ENCODE data around the gene AAK1. TPM values are rescaled to one million over a fixed set of nuclear protein-coding genes. Genes with fewer than 3 reads are reported as not detected.
A peak's percentile ranks its signal among the peaks of the same experiment; 100 is the strongest.

The AAK1 gene
- total and polyA plus RNA-seq, 8 donors = 12.9 to 115 (median 66.8) TPM

DNA sequence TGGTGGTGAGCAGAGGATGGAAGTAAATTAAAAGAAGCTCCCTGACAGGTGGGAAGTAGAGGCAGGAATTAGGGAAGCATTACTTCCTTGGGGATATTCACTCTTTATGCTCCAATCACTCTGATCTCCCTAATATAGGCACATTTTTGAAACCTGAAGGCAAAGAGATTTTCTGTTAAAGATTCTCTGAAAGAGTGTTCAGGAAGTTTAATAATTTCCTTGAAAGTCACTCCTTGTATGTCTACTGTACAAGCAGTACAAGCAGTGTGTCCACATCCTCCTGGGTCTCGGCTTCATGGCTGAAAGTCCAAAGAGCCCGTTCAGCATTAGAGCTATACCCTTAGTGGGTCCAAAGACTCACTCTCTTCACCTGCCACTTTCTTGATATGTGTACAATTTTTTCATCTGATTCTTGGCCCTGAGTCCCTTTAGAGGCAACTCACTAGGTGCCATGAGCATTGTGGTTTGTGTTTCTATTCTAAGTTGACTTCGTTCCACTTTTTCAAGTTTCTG lies 60.2 kb downstream of the AAK1 start:
- Histone ChIP-seq H3K27me3 (no peaks in the 10 kb centered on the region), H3K36me3 (no peaks in the 10 kb centered on the region), H3K27ac (peak overlapping the region in 3 of 5 donors; percentile 50 to 62 (median 52)), H3K4me1 (peaks cover 24 to 69% (median 46%) of the 10 kb centered on the region in 4 donors), H3K9me3 (no peaks in the 10 kb centered on the region), H3K4me3 (no peak overlapping the region)
- no peak for DNase-seq
- WGBS, 5 donors = 72 to 87% (median 84%) methylated on average over 3 of the region's 3 CpGs
- TF ChIP-seq EP300 (IDR thresholded peaks at IDR 0.05) (no peak), POLR2A (IDR thresholded peaks at IDR 0.05) (no peak), CTCF (IDR thresholded peaks at IDR 0.05) (no peak), POLR2AphosphoS5 (IDR thresholded peaks at IDR 0.05) (no peak)
- intact Hi-C loops (cut with DNase I; ENCODE audit: low total_unique reads) = no loop called here

GRCh38 chr2:69582582-69583176 lies 60.9 kb downstream of the AAK1 start:
- intact Hi-C loops (cut with DNase I; ENCODE audit: low total_unique reads) = no loop called here
- Histone ChIP-seq H3K9me3 (no peaks in the 10 kb centered on the region), H3K4me1 (peaks cover 24 to 76% (median 52%) of the 10 kb centered on the region in 4 donors), H3K4me3 (no peak overlapping the region), H3K27ac (peak overlapping the region in 4 of 5 donors; percentile 23 to 62 (median 51)), H3K27me3 (no peaks in the 10 kb centered on the region), H3K36me3 (no peaks in the 10 kb centered on the region)
- peak; percentile 40 to 74 for DNase-seq
- TF ChIP-seq POLR2AphosphoS5 (IDR thresholded peaks at IDR 0.05) (peak in 1 of 3 donors; percentile 47), POLR2A (IDR thresholded peaks at IDR 0.05) (no peak)
- WGBS, 5 donors = 17 to 41% (median 34%) methylated on average over 3 of the region's 3 CpGs

GRCh38 chr2:69581774-69582581 lies 61.6 kb downstream of the AAK1 start:
- WGBS, 5 donors = 61 to 73% (median 68%) methylated on average over 14 of the region's 14 CpGs
- Histone ChIP-seq H3K4me3 (no peak overlapping the region), H3K27me3 (no peaks in the 10 kb centered on the region), H3K27ac (peak overlapping the region in 3 of 5 donors; percentile 23 to 62 (median 50)), H3K9me3 (no peaks in the 10 kb centered on the region), H3K36me3 (no peaks in the 10 kb centered on the region), H3K4me1 (peaks cover 24 to 82% (median 57%) of the 10 kb centered on the region in 4 donors)
- no peak for TF ChIP-seq CTCF (IDR thresholded peaks at IDR 0.05)
- TF ChIP-seq POLR2AphosphoS5 (IDR thresholded peaks at IDR 0.05) = no peak
- TF ChIP-seq POLR2A (IDR thresholded peaks at IDR 0.05) = no peak
- TF ChIP-seq EP300 (IDR thresholded peaks at IDR 0.05) = no peak
- peak in 1 of 2 donors; percentile 29 for DNase-seq
- intact Hi-C loops (cut with DNase I; ENCODE audit: low total_unique reads) = no loop called here

DNA sequence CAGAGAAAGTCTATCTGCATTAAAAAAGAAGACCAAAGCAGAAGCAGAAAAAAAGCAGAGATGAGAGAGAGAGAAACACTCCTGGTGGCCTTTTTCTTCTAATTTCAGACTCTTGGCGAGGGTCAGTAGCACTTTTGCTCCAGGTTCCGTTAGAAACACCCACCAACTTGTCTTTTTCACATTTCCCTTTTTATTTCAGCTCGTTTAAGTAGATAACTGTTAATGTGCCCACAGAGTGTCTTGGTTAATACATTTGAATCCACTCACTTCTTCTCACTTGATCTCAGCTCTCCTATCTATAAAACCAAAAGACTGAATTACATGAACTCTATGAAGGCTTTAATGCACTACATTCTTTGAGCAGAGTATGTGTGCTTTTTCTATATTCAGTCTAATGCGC lies 63.1 kb downstream of the AAK1 start:
- Histone ChIP-seq H3K4me1 (peaks cover 24 to 93% (median 54%) of the 10 kb centered on the region in 4 donors), H3K4me3 (no peak overlapping the region)
- WGBS, 5 donors = 82 to 91% (median 88%) methylated on average over 4 of the region's 4 CpGs

More for the DNA sequence above, 63.1 kb downstream of the AAK1 start:
- Histone ChIP-seq H3K27me3 (no peaks in the 10 kb centered on the region), H3K27ac (no peak overlapping the region), H3K9me3 (no peaks in the 10 kb centered on the region), H3K36me3 (no peaks in the 10 kb centered on the region)
- DNase-seq = no peak
- intact Hi-C loops (cut with DNase I; ENCODE audit: low total_unique reads) = no loop called here
- no peak for TF ChIP-seq CTCF (IDR thresholded peaks at IDR 0.05)
- no peak for TF ChIP-seq EP300 (IDR thresholded peaks at IDR 0.05)
- TF ChIP-seq POLR2AphosphoS5 (IDR thresholded peaks at IDR 0.05) = no peak
- no peak for TF ChIP-seq POLR2A (IDR thresholded peaks at IDR 0.05)

Measured in stomach (tissue), 9 donors.